SK-N-SH treated with all-trans-retinoic acid at 6 μM for 48 hours (cell line): ENCODE measurements around the gene BNC2.

Experiments
- ATAC-seq: fragments of 200-7000 bp; cut with Tn5 transposase; 3 replicates; pipeline ENCODE4 v1.9.1; 2020; ENCODE audit warnings: mild to moderate bottlenecking, moderate library complexity
- ARNTL ChIP-seq: fragments of 450-650 bp; formaldehyde crosslinking; IDR thresholded peaks from 2 replicates; pipeline ENCODE4 v1.5.0; 2020; ENCODE audit warnings: low read depth, mild to moderate bottlenecking, moderate library complexity, borderline replicate concordance
- BACH2 ChIP-seq: fragments of 250-450 bp; sonication (Bioruptor Pico); IDR thresholded peaks from 2 replicates; pipeline ENCODE4 v1.9.0; 2021; ENCODE audit warnings: mild to moderate bottlenecking, borderline replicate concordance
- CREB5 ChIP-seq: fragments of 250-450 bp; sonication (Bioruptor Pico); IDR thresholded peaks from 2 replicates; pipeline ENCODE4 v1.5.1; 2020; ENCODE audit warnings: low read depth, mild to moderate bottlenecking, moderate library complexity
- CSDC2 ChIP-seq: fragments of 250-450 bp; sonication (Bioruptor Pico); IDR thresholded peaks from 2 replicates; pipeline ENCODE4 v1.5.0; 2020; ENCODE audit warnings: mild to moderate bottlenecking, moderate library complexity
- CSRNP3 ChIP-seq: fragments of 250-450 bp; sonication (Bioruptor Pico); IDR thresholded peaks from 2 replicates; pipeline ENCODE4 v1.5.1; 2021; ENCODE audit warnings: mild to moderate bottlenecking, moderate library complexity
- ESRRG ChIP-seq: fragments of 250-450 bp; sonication (Bioruptor Pico); IDR thresholded peaks from 2 replicates; pipeline ENCODE4 v1.6.1; 2021; ENCODE audit warnings: mild to moderate bottlenecking
- GLIS3 ChIP-seq: fragments of 250-450 bp; sonication (Bioruptor Pico); IDR thresholded peaks from 2 replicates; pipeline ENCODE4 v1.5.0; 2020; ENCODE audit warnings: mild to moderate bottlenecking, moderate library complexity
- ISL1 ChIP-seq: fragments of 250-450 bp; sonication (Bioruptor Pico); IDR thresholded peaks from 2 replicates; pipeline ENCODE4 v2.1.2; 2022; ENCODE audit warnings: mild to moderate bottlenecking, moderate library complexity
- OSR1 ChIP-seq: fragments of 250-450 bp; sonication (Bioruptor Pico); IDR thresholded peaks from 2 replicates; pipeline ENCODE4 v1.8.0; 2022; ENCODE audit warnings: moderate library complexity, mild to moderate bottlenecking, inconsistent platforms
- PATZ1 ChIP-seq: fragments of 250-450 bp; sonication (Bioruptor Pico); IDR thresholded peaks from 2 replicates; pipeline ENCODE4 v1.8.0; 2020; ENCODE audit warnings: mild to moderate bottlenecking, moderate library complexity, borderline replicate concordance
- POU6F1 ChIP-seq: fragments of 250-450 bp; sonication (Bioruptor Pico); IDR thresholded peaks from 2 replicates; pipeline ENCODE4 v1.8.0; 2021; ENCODE audit warnings: low read depth, mild to moderate bottlenecking, moderate library complexity, borderline replicate concordance
- PPARA ChIP-seq: fragments of 250-450 bp; sonication (Bioruptor Pico); IDR thresholded peaks from 2 replicates; pipeline ENCODE4 v1.5.0; 2020; ENCODE audit warnings: mild to moderate bottlenecking, borderline replicate concordance
- RARB ChIP-seq: fragments of 250-450 bp; sonication (Bioruptor Pico); IDR thresholded peaks from 2 replicates; pipeline ENCODE4 v1.8.0; 2021; ENCODE audit warnings: mild to moderate bottlenecking, moderate library complexity
- SNAI2 ChIP-seq: fragments of 250-450 bp; sonication (Bioruptor Pico); IDR thresholded peaks from 2 replicates; pipeline ENCODE4 v1.5.0; 2020; ENCODE audit warnings: mild to moderate bottlenecking, moderate library complexity
- TOX ChIP-seq: fragments of 250-450 bp; sonication (Bioruptor Pico); IDR thresholded peaks from 2 replicates; pipeline ENCODE4 v1.8.0; 2021; ENCODE audit warnings: mild to moderate bottlenecking, moderate library complexity, borderline replicate concordance
- TSHZ2 ChIP-seq: fragments of 250-450 bp; sonication (Bioruptor Pico); IDR thresholded peaks from 2 replicates; pipeline ENCODE4 v1.5.0; 2020; ENCODE audit warnings: mild to moderate bottlenecking, moderate library complexity
- ZC3H10 ChIP-seq: fragments of 250-450 bp; sonication (Bioruptor Pico); IDR thresholded peaks from 2 replicates; pipeline ENCODE4 v1.5.1; 2021; ENCODE audit warnings: mild to moderate bottlenecking, moderate library complexity
- ZFP3 ChIP-seq: fragments of 250-450 bp; sonication (Bioruptor Pico); IDR thresholded peaks from 2 replicates; pipeline ENCODE4 v1.5.0; 2020; ENCODE audit warnings: mild to moderate bottlenecking, moderate library complexity
- ZFP30 ChIP-seq: fragments of 450-650 bp; formaldehyde crosslinking; IDR thresholded peaks from 2 replicates; pipeline ENCODE4 v1.5.0; 2022; ENCODE audit warnings: mild to moderate bottlenecking, moderate library complexity
- ZNF565 ChIP-seq: fragments of 450-650 bp; formaldehyde crosslinking; conservative IDR thresholded peaks from 2 replicates; pipeline ENCODE4 v1.5.0; 2020; ENCODE audit warnings: low read depth, mild to moderate bottlenecking, moderate library complexity
- ZNF70 ChIP-seq: fragments of 450-650 bp; formaldehyde crosslinking; IDR thresholded peaks from 2 replicates; pipeline ENCODE4 v1.5.0; 2020; ENCODE audit warnings: mild to moderate bottlenecking, moderate library complexity
- ZNF8 ChIP-seq: fragments of 450-650 bp; formaldehyde crosslinking; IDR thresholded peaks from 2 replicates; pipeline ENCODE4 v1.5.0; 2020; ENCODE audit warnings: mild to moderate bottlenecking, moderate library complexity

Gene BNC2

GRCh38 chr9:16701347-16701746 lies 169.1 kb downstream of the BNC2 start:
- no peak for ATAC-seq
- no peak for TF ChIP-seq OSR1 (CRISPR knock-in tag)
- TF ChIP-seq ZNF70 (CRISPR knock-in tag) = no peak
- no peak for TF ChIP-seq ESRRG (CRISPR knock-in tag)
- TF ChIP-seq CSRNP3 (CRISPR knock-in tag) = no peak
- TF ChIP-seq POU6F1 = no peak
- TF ChIP-seq PPARA (CRISPR knock-in tag) = no peak
- TF ChIP-seq GLIS3 = no peak
- TF ChIP-seq RARB (CRISPR knock-in tag) = no peak
- no peak for TF ChIP-seq TOX (CRISPR knock-in tag)
- no peak for TF ChIP-seq SNAI2 (CRISPR knock-in tag)
- no peak for TF ChIP-seq ZC3H10 (CRISPR knock-in tag)
- no peak for TF ChIP-seq CREB5 (CRISPR knock-in tag)
- no peak for TF ChIP-seq CSDC2
- TF ChIP-seq BACH2 (CRISPR knock-in tag) = no peak
- TF ChIP-seq ZFP3 (CRISPR knock-in tag) = no peak
- TF ChIP-seq PATZ1 (CRISPR knock-in tag) = no peak
- no peak for TF ChIP-seq TSHZ2 (CRISPR knock-in tag)
- no peak for TF ChIP-seq ZNF8 (CRISPR knock-in tag)

GRCh38 chr9:16693616-16694015 lies 176.9 kb downstream of the BNC2 start:
- ATAC-seq = no peak
- TF ChIP-seq ZC3H10 (CRISPR knock-in tag) (no peak), ARNTL (CRISPR knock-in tag) (no peak), ZNF565 (CRISPR knock-in tag) (no peak), OSR1 (CRISPR knock-in tag) (no peak), CSRNP3 (CRISPR knock-in tag) (no peak), POU6F1 (no peak), TOX (CRISPR knock-in tag) (no peak), PPARA (CRISPR knock-in tag) (no peak), PATZ1 (CRISPR knock-in tag) (no peak), ISL1 (CRISPR knock-in tag) (no peak), ZFP3 (CRISPR knock-in tag) (no peak), ESRRG (CRISPR knock-in tag) (no peak), ZNF70 (CRISPR knock-in tag) (no peak), ZFP30 (CRISPR knock-in tag) (no peak), TSHZ2 (CRISPR knock-in tag) (no peak), BACH2 (CRISPR knock-in tag) (no peak)
- TF ChIP-seq, all 23 proteins: peak for 0
